Fibroblast of mammary gland (primary cell): Measurements from ENCODE around the gene RPTOR.

Experiments
- DNase-seq: peaks from one replicate; pipeline ENCODE4 v3.0.0-alpha.2; 2010; ENCODE audit warnings: low read depth
- H3K4me3 ChIP-seq: 2 replicates; pipeline ENCODE4 v1.5.1; 2011; ENCODE audit warnings: low read depth, mild to moderate bottlenecking, low read length, moderate library complexity; ENCODE audit not compliant: control insufficient read depth
- CTCF ChIP-seq: conservative IDR thresholded peaks from 2 replicates; pipeline ENCODE4 v1.5.1; 2011; ENCODE audit warnings: low read depth, low read length, inconsistent platforms; ENCODE audit not compliant: control insufficient read depth, insufficient read depth

RPTOR gene

GRCh38 chr17:80668375-80669148 lies 123.9 kb downstream of the RPTOR start:
- TF ChIP-seq CTCF: no peak
- DNase-seq: no peak
- H3K4me3 ChIP-seq: no peak overlapping the region

- TF ChIP-seq CTCF: no peak
These were observed 126.6 kb downstream of the RPTOR start for GRCh38 chr17:80671039-80671824.

GRCh38 chr17:80671825-80672110 lies 127.1 kb downstream of the RPTOR start:
- no peak for TF ChIP-seq CTCF
- no peak for DNase-seq

More at GRCh38 chr17:80671039-80671824, 126.6 kb downstream of the RPTOR start:
- no peak for DNase-seq
- H3K4me3 ChIP-seq: no peak overlapping the region

GRCh38 chr17:80673152-80673920 lies 128.7 kb downstream of the RPTOR start:
- peak; percentile 17 for DNase-seq
- TF ChIP-seq CTCF: no peak
- no peak overlapping the region for H3K4me3 ChIP-seq

More at GRCh38 chr17:80671825-80672110, 127.1 kb downstream of the RPTOR start:
- no peak overlapping the region for H3K4me3 ChIP-seq

- DNase-seq: no peak
- TF ChIP-seq CTCF: no peak
- H3K4me3 ChIP-seq: no peak overlapping the region
These were observed 130.9 kb downstream of the RPTOR start for GRCh38 chr17:80675438-80676095.

- TF ChIP-seq CTCF: no peak
- H3K4me3 ChIP-seq: no peak overlapping the region
- DNase-seq: no peak
These were observed 131.4 kb downstream of the RPTOR start for GRCh38 chr17:80676096-80676466.
